Measurements from ENCODE around the gene MRPL38. TPM values are rescaled to one million over a fixed set of nuclear protein-coding genes. Genes with fewer than 3 reads are reported as not detected.
"Not testable (repeated sequence)": the region's sequence is repeated elsewhere in the genome, so short reads cannot be mapped to it uniquely, and the experiment has no call there.

The MRPL38 gene
- total RNA-seq, 2 donors from 2014 or later = 103 to 118 TPM

GRCh38 chr17:75891022-75891604 is 13.6 kb downstream of the MRPL38 start:
- no peaks in the 10 kb centered on the region for H3K9me3 ChIP-seq (ENCODE audit: control insufficient read depth, low read length)
- 97 to 99% methylated on average over 29 to 31 of the region's 31 CpGs for WGBS, 2 experiments (ENCODE audit: insufficient coverage in 1 of 2, insufficient read length in 1 of 2)
- H3K4me3 ChIP-seq (ENCODE audit: low read length) = no peak overlapping the region
- Mint-ChIP-seq H3K4me3 (no peak overlapping the region), H3K36me3 (ENCODE audit: low read depth) (peaks cover 19% of the 10 kb centered on the region), H3K27ac (no peak overlapping the region), H3K4me1 (peaks cover 17% of the 10 kb centered on the region), H3K9me3 (no peaks in the 10 kb centered on the region), H3K27me3 (ENCODE audit: insufficient read depth) (no peaks in the 10 kb centered on the region)
- H3K9ac ChIP-seq (ENCODE audit: extremely low read depth, low read length, poor library complexity, severe bottlenecking) = no peak overlapping the region
- no peak overlapping the region for H3K27ac ChIP-seq (ENCODE audit: low read depth, low read length)
- no peaks in the 10 kb centered on the region for H3K27me3 ChIP-seq (ENCODE audit: control insufficient read depth, insufficient read depth, low read length, poor library complexity, severe bottlenecking)
- no peak for TF ChIP-seq CTCF (conservative IDR thresholded peaks at IDR 0.05)
- DNase-seq = no peak
- H3K36me3 ChIP-seq (ENCODE audit: control insufficient read depth, insufficient read depth, low read length) = peaks cover 18% of the 10 kb centered on the region
- H3K4me1 ChIP-seq (ENCODE audit: control insufficient read depth, insufficient read depth, low read length) = peaks cover 7% of the 10 kb centered on the region

- Mint-ChIP-seq H3K27ac (no peak overlapping the region), H3K9me3 (no peaks in the 10 kb centered on the region), H3K4me1 (peaks cover 8% of the 10 kb centered on the region), H3K36me3 (ENCODE audit: low read depth) (peaks cover 19% of the 10 kb centered on the region), H3K4me3 (no peak overlapping the region), H3K27me3 (ENCODE audit: insufficient read depth) (peaks cover 4% of the 10 kb centered on the region)
- H3K36me3 ChIP-seq (ENCODE audit: control insufficient read depth, insufficient read depth, low read length) = peaks cover 18% of the 10 kb centered on the region
- H3K27ac ChIP-seq (ENCODE audit: low read depth, low read length) = no peak overlapping the region
- no peaks in the 10 kb centered on the region for H3K27me3 ChIP-seq (ENCODE audit: control insufficient read depth, insufficient read depth, low read length, poor library complexity, severe bottlenecking)
- H3K9ac ChIP-seq (ENCODE audit: extremely low read depth, low read length, poor library complexity, severe bottlenecking) = no peak overlapping the region
- 92 to 94% methylated on average over 5 to 6 of the region's 6 CpGs for WGBS, 2 experiments (ENCODE audit: insufficient coverage in 1 of 2, insufficient read length in 1 of 2)
- no peaks in the 10 kb centered on the region for H3K9me3 ChIP-seq (ENCODE audit: control insufficient read depth, low read length)
- no peaks in the 10 kb centered on the region for H3K4me1 ChIP-seq (ENCODE audit: control insufficient read depth, insufficient read depth, low read length)
- no peak for TF ChIP-seq CTCF (conservative IDR thresholded peaks at IDR 0.05)
- H3K4me3 ChIP-seq (ENCODE audit: low read length) = no peak overlapping the region
- DNase-seq = no peak
Measured at GRCh38 chr17:75889454-75889853, 15.2 kb downstream of the MRPL38 start.

GRCh38 chr17:75888484-75888883 is 16.2 kb downstream of the MRPL38 start:
- H3K27me3 ChIP-seq (ENCODE audit: control insufficient read depth, insufficient read depth, low read length, poor library complexity, severe bottlenecking) = no peaks in the 10 kb centered on the region

GRCh38 chr17:75885860-75886259 is 18.8 kb downstream of the MRPL38 start:
- DNase-seq; H3K4me3 ChIP-seq (ENCODE audit: low read length); H3K4me1 ChIP-seq (ENCODE audit: control insufficient read depth, insufficient read depth, low read length); H3K27ac ChIP-seq (ENCODE audit: low read depth, low read length); H3K9ac ChIP-seq (ENCODE audit: extremely low read depth, low read length, poor library complexity, severe bottlenecking); H3K9me3 ChIP-seq (ENCODE audit: control insufficient read depth, low read length); H3K9me3 Mint-ChIP-seq; H3K27me3 ChIP-seq (ENCODE audit: control insufficient read depth, insufficient read depth, low read length, poor library complexity, severe bottlenecking); H3K4me3 Mint-ChIP-seq; H3K4me1 Mint-ChIP-seq: not testable (repeated sequence)
- H3K36me3 ChIP-seq (ENCODE audit: control insufficient read depth, insufficient read depth, low read length) = peaks cover 13% of the 10 kb centered on the region
- Mint-ChIP-seq H3K27ac (peak overlapping the region; percentile 21), H3K36me3 (ENCODE audit: low read depth) (peaks cover 13% of the 10 kb centered on the region), H3K27me3 (ENCODE audit: insufficient read depth) (peaks cover 15% of the 10 kb centered on the region)
- 85 to 91% methylated on average over 5 to 9 of the region's 9 CpGs for WGBS, 2 experiments (ENCODE audit: insufficient coverage in 1 of 2, insufficient read length in 1 of 2)

More at GRCh38 chr17:75888484-75888883, 16.2 kb downstream of the MRPL38 start:
- Histone ChIP-seq H3K4me3 (ENCODE audit: low read length) (no peak overlapping the region), H3K9ac (ENCODE audit: extremely low read depth, low read length, poor library complexity, severe bottlenecking) (no peak overlapping the region), H3K9me3 (ENCODE audit: control insufficient read depth, low read length) (no peaks in the 10 kb centered on the region), H3K4me1 (ENCODE audit: control insufficient read depth, insufficient read depth, low read length) (no peaks in the 10 kb centered on the region), H3K27ac (ENCODE audit: low read depth, low read length) (no peak overlapping the region), H3K36me3 (ENCODE audit: control insufficient read depth, insufficient read depth, low read length) (peaks cover 18% of the 10 kb centered on the region)
- Mint-ChIP-seq H3K9me3 (no peaks in the 10 kb centered on the region), H3K27ac (no peak overlapping the region), H3K36me3 (ENCODE audit: low read depth) (peaks cover 19% of the 10 kb centered on the region), H3K4me3 (no peak overlapping the region), H3K27me3 (ENCODE audit: insufficient read depth) (peaks cover 4% of the 10 kb centered on the region), H3K4me1 (no peaks in the 10 kb centered on the region)
- WGBS, 2 experiments (ENCODE audit: insufficient coverage in 1 of 2, insufficient read length in 1 of 2) = 78% methylated on average over 6 of the region's 6 CpGs; no CpG with 5 or more reads in 1 of the 2 experiments
- DNase-seq = peak; percentile 71
- TF ChIP-seq CTCF (conservative IDR thresholded peaks at IDR 0.05) = no peak

All from endodermal cell (in vitro differentiated cells).